ENCODE data around the gene TGFBR3.
A peak's percentile ranks its signal among the peaks of the same experiment; 100 is the strongest.

TGFBR3 gene

DNA sequence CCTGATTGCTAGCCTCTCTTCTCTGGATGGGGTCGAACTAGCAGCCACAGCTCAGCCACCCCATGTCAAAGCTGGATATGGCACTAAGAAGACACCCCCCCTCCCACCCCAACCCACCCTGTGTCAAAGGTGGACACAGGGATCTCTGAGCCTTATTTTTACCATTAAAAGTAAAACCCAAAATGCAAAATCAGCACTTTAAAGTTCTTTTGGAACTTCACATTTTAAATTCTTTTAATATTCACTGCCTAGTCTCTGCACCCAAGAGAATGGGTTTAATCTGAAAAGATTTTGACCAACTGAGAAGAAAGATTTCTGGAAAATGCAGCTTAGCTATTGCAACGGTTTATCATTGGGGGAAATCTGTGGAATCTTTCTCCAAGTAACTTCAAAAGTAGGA is 167.6 kb downstream of the TGFBR3 start:
- Histone ChIP-seq H3K4me3 (ENCODE audit: insufficient read depth, low read depth, low read length, poor library complexity, severe bottlenecking) (no peak overlapping the region), H3K27ac (ENCODE audit: insufficient read depth, low read length, poor library complexity, severe bottlenecking) (no peak overlapping the region), H3K27me3 (replicated peaks; ENCODE audit: control insufficient read depth, insufficient read depth, low read length, poor library complexity, severe bottlenecking) (no peaks in the 10 kb centered on the region), H3K9me3 (ENCODE audit: control insufficient read depth, low read length) (no peaks in the 10 kb centered on the region), H3K36me3 (ENCODE audit: control insufficient read depth, insufficient read depth, low read length) (peaks cover 36% of the 10 kb centered on the region), H3K4me1 (ENCODE audit: control insufficient read depth, insufficient read depth, low read length, poor library complexity, severe bottlenecking) (peaks cover 3% of the 10 kb centered on the region)
- no peak for DNase-seq

DNA sequence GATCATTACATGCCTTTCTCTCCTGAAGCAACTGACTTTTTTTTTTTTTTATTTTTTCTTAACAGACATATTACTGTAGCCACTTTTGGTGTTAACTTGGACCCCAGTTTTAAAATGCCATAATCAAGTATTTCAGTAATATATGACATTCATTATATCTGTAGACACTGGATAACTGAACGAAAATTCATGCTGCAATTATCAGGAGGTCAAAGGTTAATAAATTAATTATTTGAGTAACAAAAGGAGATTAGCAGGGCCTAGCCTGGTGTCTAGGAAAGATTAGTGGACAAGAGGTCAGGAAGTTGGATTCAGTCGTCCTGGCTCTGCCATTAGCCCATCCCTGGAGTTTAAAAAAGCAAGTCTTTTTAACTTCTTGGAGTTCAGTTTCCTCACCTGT is 168.1 kb downstream of the TGFBR3 start:
- no peaks in the 10 kb centered on the region for H3K9me3 ChIP-seq (ENCODE audit: control insufficient read depth, low read length)
- no peak overlapping the region for H3K4me3 ChIP-seq (ENCODE audit: insufficient read depth, low read depth, low read length, poor library complexity, severe bottlenecking)
- H3K36me3 ChIP-seq (ENCODE audit: control insufficient read depth, insufficient read depth, low read length), result peaks cover 36% of the 10 kb centered on the region
- no peak for DNase-seq
- H3K4me1 ChIP-seq (ENCODE audit: control insufficient read depth, insufficient read depth, low read length, poor library complexity, severe bottlenecking), result peaks cover 5% of the 10 kb centered on the region
- no peak overlapping the region for H3K27ac ChIP-seq (ENCODE audit: insufficient read depth, low read length, poor library complexity, severe bottlenecking)
- no peaks in the 10 kb centered on the region for H3K27me3 ChIP-seq (replicated peaks; ENCODE audit: control insufficient read depth, insufficient read depth, low read length, poor library complexity, severe bottlenecking)

DNA sequence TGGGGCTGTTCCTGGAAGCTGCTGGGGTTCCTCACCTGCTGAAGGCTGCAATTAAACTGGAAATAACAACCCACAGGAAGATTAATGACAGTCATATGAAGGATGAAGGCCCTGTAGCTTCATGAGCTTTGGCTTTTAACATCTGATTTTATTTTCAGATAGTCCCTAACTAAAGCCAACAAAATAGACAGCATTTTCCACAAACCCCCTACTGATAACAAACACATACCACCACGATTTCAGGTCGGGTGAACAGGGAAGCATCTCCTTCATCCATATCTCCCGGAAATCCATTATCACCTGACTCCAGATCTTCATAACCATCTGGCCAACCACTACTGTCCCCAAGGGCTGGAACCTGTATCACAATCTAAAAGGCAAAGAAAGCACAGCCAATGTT is 169.6 kb downstream of the TGFBR3 start:
- Histone ChIP-seq H3K27me3 (replicated peaks; ENCODE audit: control insufficient read depth, insufficient read depth, low read length, poor library complexity, severe bottlenecking) (no peaks in the 10 kb centered on the region), H3K27ac (ENCODE audit: insufficient read depth, low read length, poor library complexity, severe bottlenecking) (no peak overlapping the region), H3K36me3 (ENCODE audit: control insufficient read depth, insufficient read depth, low read length) (peaks cover 31% of the 10 kb centered on the region), H3K9me3 (ENCODE audit: control insufficient read depth, low read length) (no peaks in the 10 kb centered on the region), H3K4me3 (ENCODE audit: insufficient read depth, low read depth, low read length, poor library complexity, severe bottlenecking) (no peak overlapping the region), H3K4me1 (ENCODE audit: control insufficient read depth, insufficient read depth, low read length, poor library complexity, severe bottlenecking) (peaks cover 5% of the 10 kb centered on the region)
- no peak for DNase-seq

DNA sequence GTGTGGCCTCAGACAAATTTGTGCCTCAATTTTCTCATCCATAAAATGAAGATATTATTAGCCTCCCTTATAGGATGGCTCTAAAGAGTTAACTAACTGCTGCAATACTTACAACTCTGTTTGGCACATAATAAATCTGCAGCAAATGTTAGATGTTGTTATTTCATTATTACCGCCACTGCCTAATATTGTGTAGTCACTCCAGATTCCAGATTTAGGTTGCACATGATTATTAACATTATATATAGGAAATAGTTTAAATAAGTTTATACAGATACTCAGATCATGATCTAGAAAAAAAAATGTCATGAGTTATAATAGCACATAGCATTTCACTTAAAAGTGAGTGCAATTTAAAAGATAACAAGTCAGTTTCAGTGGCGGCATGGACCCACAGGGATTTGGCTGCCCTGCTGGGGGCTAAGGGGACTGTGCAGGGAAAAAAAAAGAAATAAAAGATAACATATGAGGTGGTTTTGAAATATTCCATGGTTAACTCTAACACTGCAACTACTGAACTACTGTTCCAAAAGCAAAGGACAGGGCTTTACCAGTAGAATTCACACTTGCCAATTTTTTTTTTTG is 170.4 kb downstream of the TGFBR3 start:
- H3K27me3 ChIP-seq (replicated peaks; ENCODE audit: control insufficient read depth, insufficient read depth, low read length, poor library complexity, severe bottlenecking), result no peaks in the 10 kb centered on the region
- peaks cover 29% of the 10 kb centered on the region for H3K36me3 ChIP-seq (ENCODE audit: control insufficient read depth, insufficient read depth, low read length)
- H3K4me3 ChIP-seq (ENCODE audit: insufficient read depth, low read depth, low read length, poor library complexity, severe bottlenecking), result no peak overlapping the region
- no peak overlapping the region for H3K27ac ChIP-seq (ENCODE audit: insufficient read depth, low read length, poor library complexity, severe bottlenecking)
- no peak for DNase-seq
- peaks cover 5% of the 10 kb centered on the region for H3K4me1 ChIP-seq (ENCODE audit: control insufficient read depth, insufficient read depth, low read length, poor library complexity, severe bottlenecking)
- H3K9me3 ChIP-seq (ENCODE audit: control insufficient read depth, low read length), result no peaks in the 10 kb centered on the region

DNA sequence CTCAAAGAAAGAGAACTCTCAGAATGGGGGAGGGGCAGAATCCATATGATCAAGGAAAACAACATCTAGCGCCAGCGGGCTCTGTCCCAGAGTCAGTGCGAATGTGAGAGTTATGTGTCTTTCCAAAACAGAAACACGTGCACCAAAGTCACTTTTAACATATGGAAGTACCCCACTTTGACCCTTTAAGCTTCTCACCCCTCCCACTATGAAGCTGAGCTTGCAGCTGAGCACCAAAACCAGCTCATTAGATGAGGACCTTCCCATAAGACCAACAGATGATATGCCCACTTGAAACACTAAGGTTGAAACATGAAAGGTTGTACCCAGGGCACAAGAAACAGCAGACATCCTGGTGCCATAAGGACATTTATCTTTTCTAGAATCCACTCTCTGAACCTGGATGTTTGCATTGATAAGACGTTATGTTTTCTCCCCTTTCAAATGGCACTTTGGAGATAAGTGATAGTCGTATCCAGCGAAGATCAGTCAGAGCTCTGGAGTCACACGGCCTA is 171.0 kb downstream of the TGFBR3 start:
- Histone ChIP-seq H3K9me3 (ENCODE audit: control insufficient read depth, low read length) (no peaks in the 10 kb centered on the region), H3K4me1 (ENCODE audit: control insufficient read depth, insufficient read depth, low read length, poor library complexity, severe bottlenecking) (peaks cover 5% of the 10 kb centered on the region), H3K27ac (ENCODE audit: insufficient read depth, low read length, poor library complexity, severe bottlenecking) (no peak overlapping the region), H3K27me3 (replicated peaks; ENCODE audit: control insufficient read depth, insufficient read depth, low read length, poor library complexity, severe bottlenecking) (no peaks in the 10 kb centered on the region), H3K36me3 (ENCODE audit: control insufficient read depth, insufficient read depth, low read length) (peaks cover 26% of the 10 kb centered on the region), H3K4me3 (ENCODE audit: insufficient read depth, low read depth, low read length, poor library complexity, severe bottlenecking) (no peak overlapping the region)
- no peak for DNase-seq

DNA sequence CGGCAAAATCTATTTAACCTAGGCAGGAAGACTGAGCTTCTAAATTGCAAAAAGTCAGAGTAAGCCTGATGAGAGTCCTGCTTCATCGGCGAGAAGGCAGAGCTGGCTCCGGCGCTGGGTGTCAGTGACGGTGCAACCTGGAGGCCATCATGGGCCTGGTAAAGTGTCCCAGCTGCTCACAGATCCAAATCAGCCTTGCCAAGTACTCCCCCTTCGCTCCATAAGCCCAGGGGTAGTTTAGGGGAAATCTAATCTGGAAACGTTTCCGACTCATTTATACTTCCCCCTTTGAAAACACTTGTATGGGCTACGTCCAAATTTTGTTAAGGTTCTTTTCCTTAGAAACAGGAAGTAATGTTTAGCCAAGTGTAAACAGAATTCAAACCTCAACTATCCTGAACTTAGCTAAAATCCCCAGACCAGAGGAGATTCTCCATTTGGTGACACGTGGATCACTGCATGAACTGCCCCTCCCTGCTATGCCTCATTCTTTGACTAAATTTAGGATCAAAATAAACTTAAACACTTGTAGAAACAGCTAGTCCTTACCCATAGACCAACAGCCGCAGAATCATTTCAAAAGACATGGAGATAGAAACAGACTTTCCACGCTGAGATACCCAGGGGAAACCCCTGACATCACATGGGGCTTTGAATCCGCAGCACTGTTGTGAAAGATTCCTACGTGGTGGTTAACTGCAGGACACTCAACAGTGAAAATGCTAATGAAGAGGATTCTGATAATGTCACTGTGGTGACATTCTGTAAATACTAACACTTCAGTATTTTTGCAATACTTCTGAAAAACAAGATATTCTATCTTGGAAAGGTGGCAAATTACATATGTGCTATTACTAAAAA is 172.7 kb downstream of the TGFBR3 start:
- H3K27me3 ChIP-seq (replicated peaks; ENCODE audit: control insufficient read depth, insufficient read depth, low read length, poor library complexity, severe bottlenecking), result no peaks in the 10 kb centered on the region
- peak in 1 of 3 donors; percentile 20 for DNase-seq
- H3K36me3 ChIP-seq (ENCODE audit: control insufficient read depth, insufficient read depth, low read length), result peaks cover 17% of the 10 kb centered on the region
- H3K9me3 ChIP-seq (ENCODE audit: control insufficient read depth, low read length), result no peaks in the 10 kb centered on the region
- no peak overlapping the region for H3K27ac ChIP-seq (ENCODE audit: insufficient read depth, low read length, poor library complexity, severe bottlenecking)
- H3K4me1 ChIP-seq (ENCODE audit: control insufficient read depth, insufficient read depth, low read length, poor library complexity, severe bottlenecking), result peaks cover 5% of the 10 kb centered on the region
- no peak overlapping the region for H3K4me3 ChIP-seq (ENCODE audit: insufficient read depth, low read depth, low read length, poor library complexity, severe bottlenecking)

DNA sequence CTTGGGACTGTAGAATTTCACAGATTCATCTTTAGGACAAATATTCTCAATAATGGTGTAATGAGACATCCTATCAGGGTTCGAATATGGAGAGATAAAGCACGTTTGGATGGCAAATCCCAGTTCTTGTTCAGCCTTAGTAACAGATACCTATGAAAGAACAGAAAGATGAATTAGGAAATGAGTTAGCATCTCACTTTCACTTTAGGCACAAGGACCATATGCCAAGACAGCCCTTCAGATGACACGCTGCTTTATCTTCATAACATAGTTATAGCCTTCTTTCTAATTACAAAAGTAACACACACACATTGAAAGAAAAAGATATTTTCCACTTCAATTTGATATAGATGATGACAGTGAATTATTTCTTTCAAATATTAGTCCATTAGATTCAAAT is 173.6 kb downstream of the TGFBR3 start:
- peaks cover 5% of the 10 kb centered on the region for H3K4me1 ChIP-seq (ENCODE audit: control insufficient read depth, insufficient read depth, low read length, poor library complexity, severe bottlenecking)
- no peak for DNase-seq
- H3K4me3 ChIP-seq (ENCODE audit: insufficient read depth, low read depth, low read length, poor library complexity, severe bottlenecking), result no peak overlapping the region
- H3K27me3 ChIP-seq (replicated peaks; ENCODE audit: control insufficient read depth, insufficient read depth, low read length, poor library complexity, severe bottlenecking), result no peaks in the 10 kb centered on the region
- H3K36me3 ChIP-seq (ENCODE audit: control insufficient read depth, insufficient read depth, low read length), result peaks cover 23% of the 10 kb centered on the region
- no peaks in the 10 kb centered on the region for H3K9me3 ChIP-seq (ENCODE audit: control insufficient read depth, low read length)
- no peak overlapping the region for H3K27ac ChIP-seq (ENCODE audit: insufficient read depth, low read length, poor library complexity, severe bottlenecking)

DNA sequence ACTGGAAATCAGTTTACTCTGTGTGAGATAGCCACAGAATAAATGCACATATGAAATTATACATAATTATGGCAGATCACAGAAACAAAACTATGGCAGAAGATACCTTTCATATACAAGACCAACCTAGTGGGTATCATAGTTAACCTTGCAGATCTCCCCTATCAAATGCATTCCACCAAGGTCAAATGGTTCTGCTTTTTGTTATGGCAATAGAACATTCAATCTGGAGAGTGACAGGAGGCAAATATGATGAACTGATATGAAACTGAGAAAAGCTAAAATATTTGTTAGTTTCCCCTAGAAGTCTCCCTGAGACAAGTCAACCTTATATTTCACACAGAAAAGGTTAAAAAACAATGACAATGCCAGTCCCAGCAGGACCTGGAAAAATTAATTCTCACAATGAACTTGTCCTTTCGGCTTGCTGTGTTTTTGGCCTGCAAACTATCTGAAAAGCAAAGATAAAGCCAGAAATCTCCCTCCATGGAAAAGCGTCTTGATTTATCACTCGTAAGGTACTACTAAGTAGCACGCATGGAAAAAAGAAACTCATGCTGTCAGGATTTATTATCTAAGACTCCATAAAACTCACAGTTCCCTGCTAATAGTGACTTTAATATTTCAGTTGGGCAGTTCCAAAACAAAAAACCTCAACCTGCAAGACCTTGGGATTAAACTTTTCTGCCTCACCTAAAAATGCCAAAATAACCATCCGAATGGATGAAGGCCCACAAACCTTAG is 174.3 kb downstream of the TGFBR3 start:
- Histone ChIP-seq H3K9me3 (ENCODE audit: control insufficient read depth, low read length) (no peaks in the 10 kb centered on the region), H3K27me3 (replicated peaks; ENCODE audit: control insufficient read depth, insufficient read depth, low read length, poor library complexity, severe bottlenecking) (no peaks in the 10 kb centered on the region), H3K4me1 (ENCODE audit: control insufficient read depth, insufficient read depth, low read length, poor library complexity, severe bottlenecking) (peaks cover 5% of the 10 kb centered on the region), H3K27ac (ENCODE audit: insufficient read depth, low read length, poor library complexity, severe bottlenecking) (no peak overlapping the region), H3K36me3 (ENCODE audit: control insufficient read depth, insufficient read depth, low read length) (peaks cover 23% of the 10 kb centered on the region), H3K4me3 (ENCODE audit: insufficient read depth, low read depth, low read length, poor library complexity, severe bottlenecking) (no peak overlapping the region)
- DNase-seq, result no peak

DNA sequence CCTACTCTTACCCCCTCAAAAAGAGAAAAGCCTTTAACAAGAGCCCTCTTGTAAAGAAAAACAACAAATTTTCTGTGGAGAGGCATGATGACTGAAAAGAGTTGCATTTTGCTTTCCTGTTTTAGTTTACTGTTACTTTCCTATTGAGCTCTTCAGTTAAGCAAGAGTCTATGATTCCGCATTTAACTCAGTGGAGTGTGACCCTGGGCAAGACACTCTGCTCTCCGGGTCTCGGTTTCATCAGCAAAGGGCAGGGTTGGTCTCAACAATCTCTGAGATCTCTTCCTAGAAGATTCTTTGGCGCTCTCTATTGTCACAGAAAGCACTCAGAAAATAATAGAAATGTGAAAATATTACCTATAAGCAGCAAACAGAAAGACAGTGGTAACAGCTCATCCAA is 175.7 kb downstream of the TGFBR3 start:
- H3K27me3 ChIP-seq (replicated peaks; ENCODE audit: control insufficient read depth, insufficient read depth, low read length, poor library complexity, severe bottlenecking), result no peaks in the 10 kb centered on the region
- H3K4me3 ChIP-seq (ENCODE audit: insufficient read depth, low read depth, low read length, poor library complexity, severe bottlenecking), result no peak overlapping the region
- peaks cover 5% of the 10 kb centered on the region for H3K4me1 ChIP-seq (ENCODE audit: control insufficient read depth, insufficient read depth, low read length, poor library complexity, severe bottlenecking)
- no peak overlapping the region for H3K27ac ChIP-seq (ENCODE audit: insufficient read depth, low read length, poor library complexity, severe bottlenecking)
- no peak for DNase-seq
- peaks cover 11% of the 10 kb centered on the region for H3K36me3 ChIP-seq (ENCODE audit: control insufficient read depth, insufficient read depth, low read length)
- H3K9me3 ChIP-seq (ENCODE audit: control insufficient read depth, low read length), result no peaks in the 10 kb centered on the region

DNA sequence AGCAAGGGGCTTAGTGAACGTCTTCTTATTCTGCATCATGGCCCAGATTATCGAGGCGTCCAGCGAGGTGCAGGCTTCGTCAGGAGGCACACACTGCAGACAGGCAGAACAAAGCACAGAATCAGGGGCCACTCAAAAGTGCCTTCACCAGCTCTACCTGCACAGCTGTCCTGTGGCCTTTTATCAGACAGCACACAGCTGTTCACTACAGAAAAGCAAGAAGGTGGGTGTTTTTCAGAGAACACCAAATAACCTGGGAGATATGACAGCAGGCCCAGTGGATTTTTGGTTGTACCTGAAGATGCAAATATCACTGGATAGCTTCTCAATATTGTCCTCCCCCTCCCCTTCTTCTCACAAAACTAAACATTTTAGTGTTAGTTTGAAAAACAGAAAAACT is 177.3 kb downstream of the TGFBR3 start:
- peaks cover 5% of the 10 kb centered on the region for H3K4me1 ChIP-seq (ENCODE audit: control insufficient read depth, insufficient read depth, low read length, poor library complexity, severe bottlenecking)
- no peaks in the 10 kb centered on the region for H3K9me3 ChIP-seq (ENCODE audit: control insufficient read depth, low read length)
- no peak for DNase-seq
- no peak overlapping the region for H3K27ac ChIP-seq (ENCODE audit: insufficient read depth, low read length, poor library complexity, severe bottlenecking)
- peaks cover 11% of the 10 kb centered on the region for H3K36me3 ChIP-seq (ENCODE audit: control insufficient read depth, insufficient read depth, low read length)
- no peaks in the 10 kb centered on the region for H3K27me3 ChIP-seq (replicated peaks; ENCODE audit: control insufficient read depth, insufficient read depth, low read length, poor library complexity, severe bottlenecking)
- no peak overlapping the region for H3K4me3 ChIP-seq (ENCODE audit: insufficient read depth, low read depth, low read length, poor library complexity, severe bottlenecking)

All from effector memory CD4-positive, alpha-beta T cell (primary cell).